ENCODE measurements around the gene TBC1D19.
A peak's percentile ranks its signal among the peaks of the same experiment; 100 is the strongest.

The TBC1D19 gene

DNA sequence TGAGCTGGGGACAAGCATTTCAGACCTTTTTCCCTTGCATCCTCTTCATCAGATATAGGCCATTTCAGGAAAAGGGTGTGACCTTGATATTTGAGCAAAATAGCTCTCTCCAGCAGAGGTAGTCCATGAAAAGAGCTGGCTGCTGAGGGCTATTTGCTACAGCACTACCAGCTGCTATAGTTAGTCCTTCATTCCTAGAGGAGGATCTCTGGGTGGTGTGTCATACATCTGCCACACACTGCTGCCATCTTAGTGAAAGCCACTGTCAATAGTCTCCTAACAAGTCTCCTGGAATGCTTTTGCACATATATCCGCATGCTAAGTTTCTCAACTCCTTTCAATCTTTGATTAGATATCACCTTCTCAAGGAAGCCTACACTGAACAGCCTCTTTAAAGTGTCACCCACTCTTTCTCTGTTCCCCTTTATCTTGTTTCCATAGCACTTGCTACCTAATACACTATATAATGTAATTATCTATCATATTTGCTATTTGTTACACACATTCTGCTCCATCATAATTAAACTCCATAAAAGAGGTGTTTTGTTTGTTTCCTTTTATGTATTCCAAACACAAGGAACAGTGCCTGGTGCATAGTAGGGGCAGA is 131.9 kb downstream of the TBC1D19 start:
- no peak overlapping the region for H3K4me3 ChIP-seq (replicated peaks; ENCODE audit: insufficient read depth, low read length)
- no peak for TF ChIP-seq POLR2AphosphoS5 (IDR thresholded peaks at IDR 0.05; ENCODE audit: low read depth)
- no peak for TF ChIP-seq GABPA (IDR thresholded peaks at IDR 0.05; ENCODE audit: low read depth)
- TF ChIP-seq, protein P1, sequence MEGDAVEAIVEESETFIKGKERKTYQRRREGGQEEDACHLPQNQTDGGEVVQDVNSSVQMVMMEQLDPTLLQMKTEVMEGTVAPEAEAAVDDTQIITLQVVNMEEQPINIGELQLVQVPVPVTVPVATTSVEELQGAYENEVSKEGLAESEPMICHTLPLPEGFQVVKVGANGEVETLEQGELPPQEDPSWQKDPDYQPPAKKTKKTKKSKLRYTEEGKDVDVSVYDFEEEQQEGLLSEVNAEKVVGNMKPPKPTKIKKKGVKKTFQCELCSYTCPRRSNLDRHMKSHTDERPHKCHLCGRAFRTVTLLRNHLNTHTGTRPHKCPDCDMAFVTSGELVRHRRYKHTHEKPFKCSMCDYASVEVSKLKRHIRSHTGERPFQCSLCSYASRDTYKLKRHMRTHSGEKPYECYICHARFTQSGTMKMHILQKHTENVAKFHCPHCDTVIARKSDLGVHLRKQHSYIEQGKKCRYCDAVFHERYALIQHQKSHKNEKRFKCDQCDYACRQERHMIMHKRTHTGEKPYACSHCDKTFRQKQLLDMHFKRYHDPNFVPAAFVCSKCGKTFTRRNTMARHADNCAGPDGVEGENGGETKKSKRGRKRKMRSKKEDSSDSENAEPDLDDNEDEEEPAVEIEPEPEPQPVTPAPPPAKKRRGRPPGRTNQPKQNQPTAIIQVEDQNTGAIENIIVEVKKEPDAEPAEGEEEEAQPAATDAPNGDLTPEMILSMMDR (IDR thresholded peaks at IDR 0.05; ENCODE audit: insufficient read depth, low read length): no peak
- TF ChIP-seq SPI1 (IDR thresholded peaks at IDR 0.05; ENCODE audit: borderline replicate concordance, low read depth): no peak
- TF ChIP-seq REST (IDR thresholded peaks at IDR 0.05; ENCODE audit: insufficient replicate concordance, low read depth): no peak
- no peaks in the 10 kb centered on the region for H3K27me3 ChIP-seq (ENCODE audit: insufficient read depth, poor library complexity, severe bottlenecking)
- no peak overlapping the region for H3K27ac ChIP-seq (replicated peaks)
- no peak for DNase-seq (ENCODE audit: low read depth in 1 of 2, low spot score in 1 of 2)

DNA sequence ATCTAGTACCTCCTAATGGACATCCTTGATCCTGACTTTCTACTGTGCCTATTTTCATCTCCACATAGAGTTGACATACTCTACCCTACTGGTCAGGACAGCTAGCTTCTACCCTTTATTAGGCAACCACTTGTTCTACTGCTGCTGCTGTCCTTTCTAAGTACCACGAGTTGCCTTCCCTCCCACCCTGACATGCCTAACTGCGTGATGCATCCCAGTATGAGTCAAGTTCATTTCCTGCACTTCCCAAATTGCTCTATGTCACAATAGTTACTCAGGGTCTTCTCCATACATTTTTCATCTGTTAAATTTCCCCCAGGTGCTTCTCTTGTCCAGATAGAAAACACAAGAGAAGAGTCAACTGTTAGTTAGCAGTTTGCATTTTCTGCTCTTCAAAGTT is 133.4 kb downstream of the TBC1D19 start:
- no peak for DNase-seq (ENCODE audit: low read depth in 1 of 2, low spot score in 1 of 2)
- H3K4me3 ChIP-seq (replicated peaks; ENCODE audit: insufficient read depth, low read length): no peak overlapping the region
- no peak overlapping the region for H3K27ac ChIP-seq (replicated peaks)

DNA sequence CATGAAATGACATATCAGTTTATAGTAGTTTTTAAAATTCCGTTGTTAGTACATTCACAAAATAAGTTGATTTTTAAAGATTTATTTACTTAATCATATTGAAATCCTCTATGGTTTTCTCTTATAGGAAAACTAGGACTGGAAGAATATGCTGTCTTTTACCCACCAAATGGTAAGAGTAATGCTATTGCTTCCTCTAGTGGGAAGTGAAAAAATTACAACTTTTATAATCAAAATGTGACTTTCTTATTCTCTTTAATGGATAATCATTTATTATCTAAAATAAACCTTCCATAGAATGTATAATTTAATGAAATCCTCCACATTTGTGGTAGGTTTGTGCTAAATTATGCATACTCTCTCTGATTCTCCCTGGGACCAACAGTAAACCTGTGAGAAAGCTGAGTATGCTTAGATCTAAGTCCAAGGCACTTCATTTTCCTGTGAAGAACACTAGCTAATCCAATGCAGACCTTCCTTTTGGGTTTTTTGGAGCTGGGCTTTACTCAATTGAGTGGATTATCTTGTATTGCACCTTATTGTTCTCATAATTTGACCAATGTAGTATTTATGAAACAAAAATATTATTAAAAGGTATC is 136.2 kb downstream of the TBC1D19 start:
- no peak overlapping the region for H3K4me3 ChIP-seq (replicated peaks; ENCODE audit: insufficient read depth, low read length)
- no peak for TF ChIP-seq POLR2AphosphoS5 (IDR thresholded peaks at IDR 0.05; ENCODE audit: low read depth)
- no peak for TF ChIP-seq SPI1 (IDR thresholded peaks at IDR 0.05; ENCODE audit: borderline replicate concordance, low read depth)
- no peak for TF ChIP-seq REST (IDR thresholded peaks at IDR 0.05; ENCODE audit: insufficient replicate concordance, low read depth)
- no peak for TF ChIP-seq GABPA (IDR thresholded peaks at IDR 0.05; ENCODE audit: low read depth)
- TF ChIP-seq, protein P1 (IDR thresholded peaks at IDR 0.05; ENCODE audit: insufficient read depth, low read length): peak; percentile 26
- DNase-seq (ENCODE audit: low read depth in 1 of 2, low spot score in 1 of 2): no peak
- H3K27me3 ChIP-seq (ENCODE audit: insufficient read depth, poor library complexity, severe bottlenecking): no peaks in the 10 kb centered on the region
- no peak overlapping the region for H3K27ac ChIP-seq (replicated peaks)

More for the DNA sequence above, 133.4 kb downstream of the TBC1D19 start:
- TF ChIP-seq POLR2AphosphoS5 (IDR thresholded peaks at IDR 0.05; ENCODE audit: low read depth): no peak
- TF ChIP-seq GABPA (IDR thresholded peaks at IDR 0.05; ENCODE audit: low read depth): no peak
- TF ChIP-seq, protein P1 (IDR thresholded peaks at IDR 0.05; ENCODE audit: insufficient read depth, low read length): no peak
- no peak for TF ChIP-seq SPI1 (IDR thresholded peaks at IDR 0.05; ENCODE audit: borderline replicate concordance, low read depth)
- H3K27me3 ChIP-seq (ENCODE audit: insufficient read depth, poor library complexity, severe bottlenecking): no peaks in the 10 kb centered on the region
